ENCODE measurements around the gene DTNB.
A peak's percentile ranks its signal among the peaks of the same experiment; 100 is the strongest.
"Not testable (repeated sequence)": the region's sequence is repeated elsewhere in the genome, so short reads cannot be mapped to it uniquely, and the experiment has no call there.

Gene DTNB

DNA sequence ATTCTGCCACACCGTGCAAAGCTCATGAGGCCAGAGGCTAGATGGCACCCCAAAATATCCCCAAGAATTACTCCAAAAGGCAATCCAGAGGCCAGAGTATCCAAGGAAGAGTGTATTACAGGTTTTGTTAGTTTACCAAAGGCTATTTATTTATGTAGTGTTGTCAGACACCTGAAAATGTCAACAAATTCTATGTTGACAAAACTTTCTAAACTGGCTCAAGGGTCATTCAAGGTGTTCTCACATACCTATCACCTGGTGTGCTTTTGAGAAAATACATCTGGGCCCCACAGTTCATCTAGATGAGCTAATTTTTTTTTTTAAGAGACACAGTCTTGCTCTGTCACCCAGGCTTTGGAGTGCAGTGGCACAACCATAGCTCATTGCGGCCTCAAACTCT, 12.4 kb upstream of the DTNB start:
- DNase-seq (ENCODE audit: low read depth) = no peak
- H3K4me3 ChIP-seq (ENCODE audit: low read depth, low read length) = no peak overlapping the region

- H3K4me3 ChIP-seq (ENCODE audit: low read depth, low read length) = no peak overlapping the region
- no peak for DNase-seq (ENCODE audit: low read depth)
Measured at GRCh38 chr2:25684577-25685473, 11.4 kb upstream of the DTNB start.

- no peak overlapping the region for H3K4me3 ChIP-seq (ENCODE audit: low read depth, low read length)
- DNase-seq (ENCODE audit: low read depth) = no peak
Measured at GRCh38 chr2:25682082-25682481, 8.7 kb upstream of the DTNB start.

DNA sequence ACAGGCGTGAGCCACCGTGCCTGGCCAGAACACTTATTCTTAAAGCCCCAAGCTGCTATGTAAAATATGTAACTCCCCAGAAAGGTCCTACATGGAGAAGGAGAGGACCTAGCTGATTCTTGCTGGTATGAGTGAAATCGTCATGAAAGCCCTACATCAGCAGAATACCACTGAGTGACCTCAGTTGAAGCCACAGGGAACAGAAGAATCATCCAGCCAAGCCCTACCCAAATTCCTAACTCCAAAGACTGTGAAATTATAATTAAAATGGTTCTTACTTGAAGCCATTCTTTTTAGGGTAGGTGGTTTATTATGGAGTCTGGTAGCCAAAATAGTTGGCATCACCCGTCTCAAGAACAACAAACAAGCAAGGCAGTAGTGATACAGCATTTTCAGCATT, 4.5 kb upstream of the DTNB start:
- no peak for DNase-seq (ENCODE audit: low read depth)
- H3K4me3 ChIP-seq (ENCODE audit: low read depth, low read length) = no peak overlapping the region

- peak overlapping the region; percentile 55 for H3K4me3 ChIP-seq (ENCODE audit: low read depth, low read length)
- DNase-seq (ENCODE audit: low read depth) = no peak
Measured at GRCh38 chr2:25674077-25674362, 643 bp upstream of the DTNB start.

DNA sequence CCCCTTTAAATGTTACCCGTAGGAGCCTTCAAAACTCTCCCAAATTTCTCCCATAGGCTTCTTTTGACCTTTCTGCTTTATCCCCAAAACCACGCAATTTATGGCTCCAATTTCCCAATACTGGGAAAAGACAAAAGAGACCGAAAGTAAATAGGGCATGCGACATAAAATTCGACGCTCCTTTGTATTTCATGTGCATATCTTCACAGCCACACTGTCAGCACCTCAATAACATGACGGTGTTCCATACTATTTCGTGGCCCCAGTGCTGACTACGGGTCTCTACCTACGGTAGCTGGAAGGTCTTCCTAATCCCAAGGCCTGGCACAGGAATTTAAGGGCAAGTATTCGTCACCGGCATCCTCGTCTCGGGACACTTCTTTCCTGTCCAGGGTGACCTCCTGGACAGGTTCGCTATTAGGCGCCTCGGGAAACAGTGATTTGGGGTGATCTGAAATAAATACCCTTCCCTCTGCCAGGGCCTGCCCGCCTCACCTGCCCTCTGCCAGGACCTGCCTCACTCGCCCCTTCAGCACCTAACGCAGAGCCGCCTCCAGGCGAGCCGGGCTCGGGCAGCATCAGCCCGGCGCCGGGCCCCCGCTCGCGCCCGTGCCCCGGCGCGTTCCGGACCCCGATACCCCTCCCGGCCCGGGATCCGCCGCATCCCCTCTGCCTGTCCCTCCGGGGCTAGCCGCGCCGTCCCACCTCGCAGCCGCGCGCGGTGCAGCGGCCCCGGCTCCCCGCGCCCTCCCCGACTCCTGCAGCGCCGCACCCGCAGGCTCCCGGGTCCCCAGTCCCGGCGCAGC, 680 bp downstream of the DTNB start:
- peak overlapping the region; percentile 72 for H3K4me3 ChIP-seq (ENCODE audit: low read depth, low read length)
- DNase-seq (ENCODE audit: low read depth) = no peak

DNA sequence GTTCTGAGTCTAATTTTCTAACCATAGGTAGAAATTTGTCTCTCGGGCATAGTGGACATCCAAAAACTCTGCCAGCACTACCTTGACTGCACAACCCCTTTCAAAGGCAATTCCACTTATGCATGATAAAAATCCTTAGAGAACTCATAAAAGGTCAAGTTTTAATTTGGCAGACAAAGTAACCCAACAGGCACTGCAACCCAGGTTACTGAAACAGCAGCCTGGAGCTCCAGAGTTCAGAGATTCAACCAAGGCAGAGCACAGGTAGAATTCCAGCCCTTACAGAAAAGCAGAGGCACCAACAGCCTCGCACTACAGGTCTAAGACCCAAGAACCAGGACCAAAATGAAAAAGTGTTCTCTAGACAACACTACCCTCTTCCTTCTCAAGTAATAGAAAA, 1.8 kb downstream of the DTNB start:
- DNase-seq (ENCODE audit: low read depth) = no peak
- no peak overlapping the region for H3K4me3 ChIP-seq (ENCODE audit: low read depth, low read length)

- H3K4me3 ChIP-seq (ENCODE audit: low read depth, low read length) = no peak overlapping the region
- no peak for DNase-seq (ENCODE audit: low read depth)
Measured at GRCh38 chr2:25669520-25669919, 3.9 kb downstream of the DTNB start.

- no peak overlapping the region for H3K4me3 ChIP-seq (ENCODE audit: low read depth, low read length)
- no peak for DNase-seq (ENCODE audit: low read depth)
Measured at GRCh38 chr2:25666218-25666617, 7.2 kb downstream of the DTNB start.

DNA sequence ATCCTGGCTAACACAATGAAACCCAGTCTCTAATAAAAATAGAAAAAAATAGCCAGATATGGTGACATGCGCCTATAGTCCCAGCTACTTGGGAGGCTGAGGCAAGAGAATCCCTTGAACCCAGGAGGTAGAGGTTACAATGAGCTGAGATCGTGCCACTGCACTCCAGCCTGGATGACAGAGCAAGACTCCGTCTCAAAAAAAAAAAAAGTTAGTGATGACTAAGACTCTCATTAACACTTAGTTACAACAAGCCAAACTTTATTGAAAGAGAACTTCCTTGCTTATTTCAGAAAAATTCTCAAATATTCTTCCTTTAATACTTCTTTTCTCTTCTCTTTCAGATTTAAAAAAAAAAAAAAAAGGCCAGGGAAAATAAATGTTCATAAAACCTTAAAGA, 7.9 kb downstream of the DTNB start:
- not testable (repeated sequence) for H3K4me3 ChIP-seq (ENCODE audit: low read depth, low read length); DNase-seq (ENCODE audit: low read depth)

GRCh38 chr2:25664965-25665307, 8.4 kb downstream of the DTNB start:
- no peak overlapping the region for H3K4me3 ChIP-seq (ENCODE audit: low read depth, low read length)
- DNase-seq (ENCODE audit: low read depth) = no peak

GRCh38 chr2:25664183-25664964, 9.0 kb downstream of the DTNB start:
- no peak for DNase-seq (ENCODE audit: low read depth)
- no peak overlapping the region for H3K4me3 ChIP-seq (ENCODE audit: low read depth, low read length)

DNA sequence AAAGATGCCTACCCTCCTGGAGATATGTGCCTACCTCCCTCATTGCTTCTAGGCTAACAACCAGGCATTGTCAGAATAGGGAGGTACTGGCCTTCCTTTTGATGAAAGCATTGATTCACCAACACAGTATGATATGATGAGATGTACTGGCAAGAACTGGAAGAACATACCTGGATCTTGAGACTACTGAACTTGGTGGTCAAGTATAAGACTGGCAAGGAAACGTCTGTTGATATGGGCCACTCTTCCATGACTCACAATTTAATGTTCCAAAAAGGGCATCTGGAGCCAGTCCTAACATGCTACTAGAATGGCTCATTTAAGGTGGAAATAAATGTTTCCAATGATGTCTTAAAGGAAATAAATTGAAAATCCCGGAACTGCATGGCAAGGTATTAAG, 18.1 kb downstream of the DTNB start:
- DNase-seq (ENCODE audit: low read depth) = no peak
- no peak overlapping the region for H3K4me3 ChIP-seq (ENCODE audit: low read depth, low read length)

GRCh38 chr2:25654801-25655200, 18.6 kb downstream of the DTNB start:
- no peak for DNase-seq (ENCODE audit: low read depth)
- H3K4me3 ChIP-seq (ENCODE audit: low read depth, low read length) = no peak overlapping the region

DNA sequence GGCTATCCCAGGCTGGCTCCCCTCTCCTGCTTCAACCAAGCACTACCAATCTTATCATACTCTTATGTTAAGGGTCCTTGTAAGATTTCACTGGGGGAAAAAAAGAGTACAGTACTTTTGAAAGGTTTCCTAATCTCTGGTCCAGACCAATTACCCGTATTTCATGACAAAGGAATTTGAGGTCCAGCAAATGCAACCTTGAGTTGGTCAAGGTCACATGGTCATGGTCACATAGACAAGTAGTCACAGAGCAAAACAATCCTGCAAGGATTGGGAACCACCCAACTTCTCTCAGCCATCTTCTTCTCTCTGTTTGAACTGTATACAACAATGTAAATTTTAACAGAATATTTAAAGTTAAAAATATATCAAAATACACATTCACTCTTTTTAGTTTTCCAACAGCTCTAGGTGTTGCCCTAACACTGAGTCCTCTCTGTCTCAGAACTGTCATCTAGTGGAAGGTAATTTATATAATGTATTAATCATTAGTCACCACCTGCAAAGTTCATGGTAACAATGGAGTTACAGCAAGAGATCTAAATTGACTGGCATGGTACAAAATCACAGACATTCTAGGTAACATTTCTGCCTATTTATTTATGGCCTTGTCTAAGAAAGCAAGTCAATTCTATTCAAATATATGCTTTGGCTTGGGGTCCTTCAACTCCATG, 21.5 kb downstream of the DTNB start:
- H3K4me3 ChIP-seq (ENCODE audit: low read depth, low read length) = no peak overlapping the region
- no peak for DNase-seq (ENCODE audit: low read depth)

- no peak overlapping the region for H3K4me3 ChIP-seq (ENCODE audit: low read depth, low read length)
- no peak for DNase-seq (ENCODE audit: low read depth)
Measured at GRCh38 chr2:25651066-25651465, 22.3 kb downstream of the DTNB start.

GRCh38 chr2:25650256-25650655, 23.1 kb downstream of the DTNB start:
- no peak overlapping the region for H3K4me3 ChIP-seq (ENCODE audit: low read depth, low read length)
- no peak for DNase-seq (ENCODE audit: low read depth)

- no peak overlapping the region for H3K4me3 ChIP-seq (ENCODE audit: low read depth, low read length)
- DNase-seq (ENCODE audit: low read depth) = no peak
Measured at GRCh38 chr2:25649786-25650185, 23.6 kb downstream of the DTNB start.

GRCh38 chr2:25642298-25642697, 31.1 kb downstream of the DTNB start:
- DNase-seq (ENCODE audit: low read depth) = no peak
- H3K4me3 ChIP-seq (ENCODE audit: low read depth, low read length) = no peak overlapping the region

DNA sequence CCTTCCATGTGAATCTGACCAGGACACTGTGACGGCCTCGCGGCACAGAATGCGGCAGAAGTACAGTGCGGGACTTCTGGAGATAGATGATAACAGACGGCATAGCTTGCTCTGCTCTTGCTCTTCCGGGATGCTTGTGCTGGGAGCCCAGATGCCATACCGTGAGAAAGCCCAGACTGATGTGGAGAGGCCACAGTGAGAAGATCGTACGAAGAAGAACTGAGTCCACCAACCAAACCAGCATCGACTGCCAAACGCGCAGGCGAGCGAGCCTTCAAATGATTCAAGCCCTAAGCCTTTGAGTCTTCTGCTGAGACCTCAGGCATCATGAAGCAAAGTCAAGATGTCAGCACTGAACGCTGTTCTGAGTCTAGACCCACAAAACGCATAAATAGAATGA, 33.7 kb downstream of the DTNB start:
- H3K4me3 ChIP-seq (ENCODE audit: low read depth, low read length) = no peak overlapping the region
- no peak for DNase-seq (ENCODE audit: low read depth)

All from skeletal muscle cell (primary cell).